Bronchial epithelial cell (primary cell): ENCODE data around the gene WASHC4. TPM values are rescaled to one million over a fixed set of nuclear protein-coding genes. Genes with fewer than 3 reads are reported as not detected.
A peak's percentile ranks its signal among the peaks of the same experiment; 100 is the strongest.

ENCODE experiments used
- DNase-seq: peaks from one replicate; pipeline ENCODE4 v3.0.0-alpha.2; 2010; ENCODE audit warnings: low read depth
- FAIRE-seq: peaks from 2 replicates; lab custom pipeline; 2011; peaks lifted over from hg19 to GRCh38; lab: Jason Lieb, UNC
- H3K27me3 ChIP-seq: 2 replicates; pipeline ENCODE4 v1.5.1; 2011; ENCODE audit warnings: low read length; ENCODE audit not compliant: control insufficient read depth, insufficient read depth
- H3K36me3 ChIP-seq: 2 replicates; pipeline ENCODE4 v1.5.1; 2011; ENCODE audit warnings: low read length; ENCODE audit not compliant: control insufficient read depth, insufficient read depth
- H3K4me3 ChIP-seq: 2 replicates; pipeline ENCODE4 v1.5.1; 2011; ENCODE audit warnings: mild to moderate bottlenecking, low read depth, low read length, control low read depth
- total RNA-seq: library from RNA; depleted of rRNA; stranded (reverse); fragments of >200 nt; gene quantifications from 2 replicates; pipeline ENCODE4 v1.2.1, GENCODE V29; 2014
- TF ChIP-seq, protein P1 (sequence below): IDR thresholded peaks from 2 replicates; pipeline ENCODE4 v1.5.1; 2011; ENCODE audit warnings: mild to moderate bottlenecking, moderate library complexity, low read length, control low read depth, inconsistent platforms; ENCODE audit not compliant: insufficient read depth, severe bottlenecking

Gene WASHC4
- total RNA-seq, 1 donor from 2014 or later: 60.8 TPM

DNA sequence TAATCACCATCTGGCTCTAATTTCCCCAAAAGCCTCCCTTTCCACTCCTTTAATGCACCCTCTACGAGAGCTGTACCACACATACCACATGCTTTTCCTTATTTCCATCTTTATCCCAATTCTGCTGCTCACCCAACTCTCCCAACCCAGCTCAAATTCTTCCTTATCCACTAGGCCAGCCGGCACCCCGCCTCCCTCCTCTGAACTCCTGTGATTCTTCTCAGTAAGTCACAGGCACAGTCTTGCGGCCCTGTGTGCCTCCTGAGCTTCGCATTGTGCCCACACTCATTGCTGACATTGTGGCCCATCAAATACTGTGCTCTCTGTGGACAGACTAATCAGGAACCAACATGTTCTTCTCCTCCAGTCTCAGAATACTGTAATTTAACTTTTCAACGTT, 83.0 kb downstream of the WASHC4 start:
- H3K36me3 ChIP-seq: peaks cover 1% of the 10 kb centered on the region

GRCh38 chr12:105192624-105193225, 85.2 kb downstream of the WASHC4 start:
- Histone ChIP-seq H3K36me3 (peaks cover 1% of the 10 kb centered on the region), H3K4me3 (no peak overlapping the region), H3K27me3 (no peaks in the 10 kb centered on the region)
- DNase-seq (no peak), FAIRE-seq (no peak)
- TF ChIP-seq, protein P1, sequence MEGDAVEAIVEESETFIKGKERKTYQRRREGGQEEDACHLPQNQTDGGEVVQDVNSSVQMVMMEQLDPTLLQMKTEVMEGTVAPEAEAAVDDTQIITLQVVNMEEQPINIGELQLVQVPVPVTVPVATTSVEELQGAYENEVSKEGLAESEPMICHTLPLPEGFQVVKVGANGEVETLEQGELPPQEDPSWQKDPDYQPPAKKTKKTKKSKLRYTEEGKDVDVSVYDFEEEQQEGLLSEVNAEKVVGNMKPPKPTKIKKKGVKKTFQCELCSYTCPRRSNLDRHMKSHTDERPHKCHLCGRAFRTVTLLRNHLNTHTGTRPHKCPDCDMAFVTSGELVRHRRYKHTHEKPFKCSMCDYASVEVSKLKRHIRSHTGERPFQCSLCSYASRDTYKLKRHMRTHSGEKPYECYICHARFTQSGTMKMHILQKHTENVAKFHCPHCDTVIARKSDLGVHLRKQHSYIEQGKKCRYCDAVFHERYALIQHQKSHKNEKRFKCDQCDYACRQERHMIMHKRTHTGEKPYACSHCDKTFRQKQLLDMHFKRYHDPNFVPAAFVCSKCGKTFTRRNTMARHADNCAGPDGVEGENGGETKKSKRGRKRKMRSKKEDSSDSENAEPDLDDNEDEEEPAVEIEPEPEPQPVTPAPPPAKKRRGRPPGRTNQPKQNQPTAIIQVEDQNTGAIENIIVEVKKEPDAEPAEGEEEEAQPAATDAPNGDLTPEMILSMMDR: no peak

More for the DNA sequence above, 83.0 kb downstream of the WASHC4 start:
- H3K27me3 ChIP-seq: no peaks in the 10 kb centered on the region
- TF ChIP-seq, protein P1: no peak
- no peak for DNase-seq
- FAIRE-seq: no peak
- no peak overlapping the region for H3K4me3 ChIP-seq

DNA sequence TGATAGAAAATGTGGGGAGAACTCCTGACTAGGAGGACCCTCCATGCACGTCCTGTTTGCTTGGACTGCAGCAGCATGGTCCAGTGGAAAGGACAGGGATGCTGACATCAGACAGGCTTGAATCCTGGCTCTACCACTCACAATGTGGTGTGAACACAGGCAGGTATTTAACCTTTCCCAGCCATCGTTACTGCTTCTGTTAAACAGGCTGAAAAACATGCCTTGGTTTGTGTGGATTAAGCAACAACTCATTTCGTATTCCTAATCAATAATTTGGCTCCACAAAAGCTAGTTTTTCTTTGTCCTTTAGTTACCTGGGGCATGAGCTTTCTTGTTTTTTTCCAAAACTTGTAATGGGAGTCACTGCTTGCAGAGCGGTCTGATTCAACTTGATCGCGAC, 87.4 kb downstream of the WASHC4 start:
- TF ChIP-seq, protein P1: no peak
- Histone ChIP-seq H3K4me3 (no peak overlapping the region), H3K27me3 (no peaks in the 10 kb centered on the region), H3K36me3 (peaks cover 1% of the 10 kb centered on the region)
- DNase-seq (no peak), FAIRE-seq (peak; percentile 40)

DNA sequence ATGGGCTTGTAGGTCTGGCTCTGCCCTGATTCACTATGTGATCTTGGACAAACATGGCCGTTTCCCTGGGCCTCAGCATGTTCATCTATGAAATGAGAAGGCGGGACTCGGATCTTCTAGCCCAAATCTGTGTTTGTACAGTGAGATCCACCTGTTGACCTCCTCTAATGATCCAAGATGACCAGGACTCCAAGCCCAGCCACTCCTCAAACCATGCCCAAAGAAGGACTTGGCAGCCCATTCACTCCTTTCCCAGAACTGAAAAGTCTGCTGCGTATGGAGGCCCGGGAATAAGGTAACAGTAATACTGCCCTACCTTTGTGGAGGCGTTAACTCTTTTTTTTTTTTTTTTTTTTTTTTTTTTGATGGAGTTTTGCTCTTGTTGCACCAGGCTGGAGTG, 88.6 kb downstream of the WASHC4 start:
- no peak for FAIRE-seq
- H3K36me3 ChIP-seq: peaks cover 1% of the 10 kb centered on the region

GRCh38 chr12:105198961-105199360, 91.4 kb downstream of the WASHC4 start:
- Histone ChIP-seq H3K36me3 (peaks cover 3% of the 10 kb centered on the region), H3K27me3 (no peaks in the 10 kb centered on the region), H3K4me3 (no peak overlapping the region)
- FAIRE-seq: peak; percentile 90
- no peak for DNase-seq
- TF ChIP-seq, protein P1: no peak

More for the DNA sequence above, 88.6 kb downstream of the WASHC4 start:
- Histone ChIP-seq H3K4me3 (no peak overlapping the region), H3K27me3 (no peaks in the 10 kb centered on the region)
- no peak for DNase-seq
- TF ChIP-seq, protein P1: no peak

DNA sequence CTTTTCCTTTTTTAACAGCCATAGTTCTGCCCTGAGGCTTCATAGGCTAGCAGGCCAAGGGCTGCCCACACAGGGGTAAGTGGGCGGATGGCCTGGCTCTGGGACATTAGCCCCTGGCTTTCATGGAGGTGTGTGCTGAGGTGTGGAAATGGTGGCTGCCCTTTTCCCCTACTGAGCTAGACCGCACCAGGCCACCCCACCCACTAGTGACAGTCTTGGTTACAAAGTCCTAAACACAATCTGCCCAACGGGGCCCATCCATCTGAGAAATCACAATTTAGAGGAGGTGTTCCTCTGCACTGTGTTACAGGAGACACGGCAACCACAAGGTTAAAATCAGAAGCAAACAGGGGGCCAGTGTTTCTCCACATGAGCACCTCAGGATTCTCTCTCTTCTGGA, 92.9 kb downstream of the WASHC4 start:
- DNase-seq: no peak
- no peaks in the 10 kb centered on the region for H3K27me3 ChIP-seq
- TF ChIP-seq, protein P1: no peak
- peaks cover 4% of the 10 kb centered on the region for H3K36me3 ChIP-seq
- no peak overlapping the region for H3K4me3 ChIP-seq
- FAIRE-seq: no peak
